AG09319 (cell line): ENCODE measurements around the gene NBEAL1.
A peak's percentile ranks its signal among the peaks of the same experiment; 100 is the strongest.
"Not testable (repeated sequence)": the region's sequence is repeated elsewhere in the genome, so short reads cannot be mapped to it uniquely, and the experiment has no call there.

Experiments used
- DNase-seq: peaks from one replicate; pipeline ENCODE4 v3.0.0-alpha.2; 2010; ENCODE audit warnings: low read depth; ENCODE audit errors: extremely low read depth
- CTCF ChIP-seq: IDR thresholded peaks from 2 replicates; pipeline ENCODE4 v1.5.1; 2011; ENCODE audit warnings: low read depth, mild to moderate bottlenecking, inconsistent platforms, low read length, moderate library complexity

The NBEAL1 gene

GRCh38 chr2:203097735-203098134, 83.1 kb downstream of the NBEAL1 start:
- peak; percentile 15; the same call in 1 of the 2 replicates for TF ChIP-seq CTCF
- DNase-seq = no peak

- not testable (repeated sequence) for DNase-seq
These were observed 87.7 kb downstream of the NBEAL1 start for GRCh38 chr2:203102357-203102756.

- TF ChIP-seq CTCF = no peak
- DNase-seq = no peak
These were observed 89.6 kb downstream of the NBEAL1 start for GRCh38 chr2:203104273-203104672.

- no peak for TF ChIP-seq CTCF
- no peak for DNase-seq
These were observed 91.3 kb downstream of the NBEAL1 start for GRCh38 chr2:203105996-203106395.

GRCh38 chr2:203110496-203110895, 95.8 kb downstream of the NBEAL1 start:
- not testable (repeated sequence) for DNase-seq

GRCh38 chr2:203112342-203112741, 97.7 kb downstream of the NBEAL1 start:
- DNase-seq = no peak
- TF ChIP-seq CTCF = no peak

GRCh38 chr2:203115201-203115700, 100.6 kb downstream of the NBEAL1 start:
- not testable (repeated sequence) for DNase-seq

- TF ChIP-seq CTCF = peak; percentile 4; the same call in 1 of the 2 replicates
- DNase-seq = no peak
These were observed 107.8 kb downstream of the NBEAL1 start for GRCh38 chr2:203122317-203122986.

GRCh38 chr2:203126996-203127395, 112.3 kb downstream of the NBEAL1 start:
- no peak for TF ChIP-seq CTCF
- DNase-seq = peak; percentile 27
